Colonic mucosa (tissue), 4 donors: ENCODE measurements around the gene ADGRF4. TPM values are rescaled to one million over a fixed set of nuclear protein-coding genes. Genes with fewer than 3 reads are reported as not detected.
A peak's percentile ranks its signal among the peaks of the same experiment; 100 is the strongest.

ENCODE experiments used
- DNase-seq: peaks from one replicate; pipeline ENCODE4 v3.0.0-alpha.2; 2020
- H3K27ac ChIP-seq: fragments of 200-600 bp; one replicate; pipeline ENCODE4 v1.8.0; 2021
- H3K27me3 ChIP-seq: fragments of 200-600 bp; one replicate; pipeline ENCODE4 v1.8.0; 2021
- H3K36me3 ChIP-seq: fragments of 200-600 bp; one replicate; pipeline ENCODE4 v1.8.0; 2021
- H3K4me1 ChIP-seq: fragments of 200-600 bp; one replicate; pipeline ENCODE4 v1.8.0; 2021; ENCODE audit warnings: mild to moderate bottlenecking
- H3K4me3 ChIP-seq: fragments of 200-600 bp; one replicate; pipeline ENCODE4 v1.8.0; 2021
- H3K9ac ChIP-seq, 2 donors: one replicate each; pipeline ENCODE4 v1.7.0; 2013; ENCODE audit warnings: control low read depth in 2 of 2, low read depth in 2 of 2, low read length in 2 of 2
- H3K9me3 ChIP-seq: fragments of 200-600 bp; one replicate; pipeline ENCODE4 v1.8.0; 2021
- intact Hi-C: fragments of 100-400 bp; cut with DNase I; formaldehyde crosslinking; loops from one replicate; pipeline ENCODE4 v1.14.1; 2022
- total RNA-seq, 2 donors: library from RNA; stranded (reverse); fragmentation: NEBNext Ultra II Directional in 1 of 2; extraction: Animal tissue kit (Norgen Biotek cat#: 25700) in 1 of 2; gene quantifications; one replicate each; pipeline ENCODE4 v1.2.1, GENCODE V29; 2021
- TF ChIP-seq, protein P1 (sequence below): fragments of 200-600 bp; IDR thresholded peaks from one replicate; pipeline ENCODE4 v1.8.0; 2022; ENCODE audit warnings: antibody characterized with exemption, mild to moderate bottlenecking
- donor health status: healthy.
- donor health status: DM: no; HTN: no; CAD: no.
- donor health status: DM: no; HTN: no; CAD: no.

The ADGRF4 gene, protein sequence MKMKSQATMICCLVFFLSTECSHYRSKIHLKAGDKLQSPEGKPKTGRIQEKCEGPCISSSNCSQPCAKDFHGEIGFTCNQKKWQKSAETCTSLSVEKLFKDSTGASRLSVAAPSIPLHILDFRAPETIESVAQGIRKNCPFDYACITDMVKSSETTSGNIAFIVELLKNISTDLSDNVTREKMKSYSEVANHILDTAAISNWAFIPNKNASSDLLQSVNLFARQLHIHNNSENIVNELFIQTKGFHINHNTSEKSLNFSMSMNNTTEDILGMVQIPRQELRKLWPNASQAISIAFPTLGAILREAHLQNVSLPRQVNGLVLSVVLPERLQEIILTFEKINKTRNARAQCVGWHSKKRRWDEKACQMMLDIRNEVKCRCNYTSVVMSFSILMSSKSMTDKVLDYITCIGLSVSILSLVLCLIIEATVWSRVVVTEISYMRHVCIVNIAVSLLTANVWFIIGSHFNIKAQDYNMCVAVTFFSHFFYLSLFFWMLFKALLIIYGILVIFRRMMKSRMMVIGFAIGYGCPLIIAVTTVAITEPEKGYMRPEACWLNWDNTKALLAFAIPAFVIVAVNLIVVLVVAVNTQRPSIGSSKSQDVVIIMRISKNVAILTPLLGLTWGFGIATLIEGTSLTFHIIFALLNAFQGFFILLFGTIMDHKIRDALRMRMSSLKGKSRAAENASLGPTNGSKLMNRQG
- total RNA-seq, result 1 to 10 TPM; 1.6 to 1.9 TPM

DNA sequence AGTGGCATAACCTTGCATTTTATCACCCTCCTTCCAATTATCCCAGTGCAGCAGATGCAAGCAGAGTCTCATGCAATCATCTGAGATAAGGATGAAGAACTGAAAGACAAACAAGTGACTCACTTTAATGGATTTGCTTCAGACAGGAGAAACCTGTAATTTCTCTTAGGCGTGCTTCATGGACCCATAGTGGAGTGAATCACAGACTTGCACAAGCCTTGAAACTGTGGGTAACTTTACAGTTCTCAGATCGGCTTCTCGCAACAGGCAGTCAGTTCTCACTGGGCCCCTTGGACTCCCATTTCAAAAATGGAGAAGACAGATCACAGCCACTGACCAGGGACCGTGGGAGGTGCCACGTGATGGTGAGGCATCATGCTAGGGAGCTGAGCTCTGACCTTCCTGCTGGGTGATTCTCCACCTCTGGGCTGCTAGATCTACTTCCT, at the start of gene ADGRF4:
Gene ADGRF4, plus strand, starts transcription at position 239 of the 446 bp plus-strand sequence. CDS start 8,666 bp downstream, outside the sequence.
- Histone ChIP-seq H3K27me3 (no peaks in the 10 kb centered on the region), H3K4me1 (no peaks in the 10 kb centered on the region), H3K36me3 (no peaks in the 10 kb centered on the region), H3K9ac (no peak within 1 kb of the TSS), H3K9me3 (no peaks in the 10 kb centered on the region), H3K27ac (peak within 1 kb of the TSS; percentile 38), H3K4me3 (no peak within 1 kb of the TSS)
- peak; percentile 45 for DNase-seq
- TF ChIP-seq, protein P1, sequence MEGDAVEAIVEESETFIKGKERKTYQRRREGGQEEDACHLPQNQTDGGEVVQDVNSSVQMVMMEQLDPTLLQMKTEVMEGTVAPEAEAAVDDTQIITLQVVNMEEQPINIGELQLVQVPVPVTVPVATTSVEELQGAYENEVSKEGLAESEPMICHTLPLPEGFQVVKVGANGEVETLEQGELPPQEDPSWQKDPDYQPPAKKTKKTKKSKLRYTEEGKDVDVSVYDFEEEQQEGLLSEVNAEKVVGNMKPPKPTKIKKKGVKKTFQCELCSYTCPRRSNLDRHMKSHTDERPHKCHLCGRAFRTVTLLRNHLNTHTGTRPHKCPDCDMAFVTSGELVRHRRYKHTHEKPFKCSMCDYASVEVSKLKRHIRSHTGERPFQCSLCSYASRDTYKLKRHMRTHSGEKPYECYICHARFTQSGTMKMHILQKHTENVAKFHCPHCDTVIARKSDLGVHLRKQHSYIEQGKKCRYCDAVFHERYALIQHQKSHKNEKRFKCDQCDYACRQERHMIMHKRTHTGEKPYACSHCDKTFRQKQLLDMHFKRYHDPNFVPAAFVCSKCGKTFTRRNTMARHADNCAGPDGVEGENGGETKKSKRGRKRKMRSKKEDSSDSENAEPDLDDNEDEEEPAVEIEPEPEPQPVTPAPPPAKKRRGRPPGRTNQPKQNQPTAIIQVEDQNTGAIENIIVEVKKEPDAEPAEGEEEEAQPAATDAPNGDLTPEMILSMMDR, result no peak
- intact Hi-C loops, result no loop called here

DNA sequence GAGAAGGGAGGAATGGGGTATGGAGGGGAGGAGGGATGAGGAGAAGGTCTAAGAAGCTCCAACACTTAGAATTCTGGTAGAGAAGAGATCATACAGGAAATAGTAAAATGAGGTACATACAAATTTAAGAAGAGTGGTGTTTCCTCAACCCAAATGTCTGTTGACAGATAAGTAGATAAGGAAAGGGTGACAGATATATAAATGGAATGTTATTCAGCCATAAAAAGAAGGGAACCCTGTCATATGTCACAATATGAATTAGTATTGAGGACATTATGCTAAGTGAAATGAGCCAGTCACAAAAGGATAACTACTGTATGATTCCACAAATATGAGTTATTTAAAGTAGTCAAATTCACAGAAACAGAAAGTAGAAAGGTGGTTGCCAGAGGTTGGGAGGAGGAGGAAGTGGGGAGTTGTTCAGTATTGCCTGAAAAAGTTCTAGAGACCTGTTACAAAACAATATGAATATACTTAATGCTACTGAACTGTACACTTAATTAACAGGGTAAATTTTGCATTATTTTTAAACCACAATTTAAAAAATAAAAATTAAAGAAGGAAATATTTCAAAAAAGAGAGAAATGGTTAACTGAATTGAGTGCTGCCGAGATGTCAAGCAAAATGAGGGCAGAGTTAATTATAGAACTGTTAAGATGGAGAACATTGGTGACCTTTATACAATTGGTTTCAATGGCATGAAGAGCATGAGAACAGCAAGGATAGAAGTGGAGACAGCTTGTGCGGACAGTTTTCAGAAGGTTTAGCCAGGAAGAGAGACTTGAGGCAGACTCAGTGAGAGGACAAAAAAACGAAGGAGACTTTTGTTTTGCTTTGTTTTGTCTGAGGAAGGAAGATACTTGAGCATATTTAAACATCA, 47.6 kb upstream of the ADGRF4 start:
- intact Hi-C loops, result no loop called here
- Histone ChIP-seq H3K27ac (no peak overlapping the region), H3K27me3 (no peaks in the 10 kb centered on the region), H3K4me1 (peaks cover 4% of the 10 kb centered on the region), H3K4me3 (no peak overlapping the region), H3K9me3 (no peaks in the 10 kb centered on the region), H3K9ac (no peak overlapping the region), H3K36me3 (no peaks in the 10 kb centered on the region)
- no peak for DNase-seq
- TF ChIP-seq, protein P1, result no peak

DNA sequence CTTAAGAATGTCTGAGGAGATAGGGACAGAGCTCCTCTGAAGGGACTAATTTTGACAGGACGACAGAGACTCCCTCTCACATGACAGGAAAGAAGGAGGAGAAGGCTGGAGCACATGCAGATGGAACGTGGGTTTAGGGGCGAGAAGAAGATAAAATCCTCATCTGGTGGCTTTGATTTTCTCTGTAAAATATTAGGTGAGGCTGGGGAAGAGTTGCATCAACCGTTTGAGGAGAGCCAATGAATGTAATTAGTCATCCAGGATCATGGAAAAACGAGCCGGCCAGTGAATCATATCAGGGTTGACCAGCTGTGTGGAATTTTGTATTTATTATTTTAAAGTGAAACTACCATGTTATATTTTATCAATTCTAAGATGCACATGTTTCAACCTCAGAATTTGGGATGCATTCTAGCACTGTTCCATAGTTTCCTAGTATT, 46.9 kb upstream of the ADGRF4 start:
- TF ChIP-seq, protein P1, result no peak
- Histone ChIP-seq H3K27ac (no peak overlapping the region), H3K4me3 (no peak overlapping the region), H3K9me3 (no peaks in the 10 kb centered on the region), H3K9ac (no peak overlapping the region), H3K27me3 (no peaks in the 10 kb centered on the region), H3K4me1 (peaks cover 4% of the 10 kb centered on the region), H3K36me3 (no peaks in the 10 kb centered on the region)
- intact Hi-C loops, result no loop called here
- DNase-seq, result no peak

DNA sequence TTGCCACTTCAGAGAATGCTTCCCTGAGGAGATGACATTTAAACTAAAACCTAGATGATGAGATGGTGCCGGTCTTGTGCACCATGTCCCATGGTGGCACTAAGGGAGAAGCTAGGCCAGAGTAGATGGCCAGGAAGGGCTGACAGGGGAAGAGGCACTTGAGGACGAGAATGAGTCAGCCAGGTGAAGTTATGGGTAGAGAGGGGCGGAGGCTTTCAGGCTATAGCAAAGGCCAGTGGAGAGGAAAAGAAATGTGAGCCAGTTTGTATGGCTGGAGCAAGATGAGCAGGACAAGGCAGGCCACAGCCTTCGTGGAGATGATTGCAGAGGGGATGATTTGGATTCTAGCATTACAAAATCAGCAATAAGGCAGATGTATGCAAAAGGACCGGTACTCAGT, 44.7 kb upstream of the ADGRF4 start:
- Histone ChIP-seq H3K4me3 (no peak overlapping the region), H3K27ac (no peak overlapping the region), H3K9ac (no peak overlapping the region), H3K9me3 (no peaks in the 10 kb centered on the region), H3K27me3 (no peaks in the 10 kb centered on the region), H3K4me1 (no peaks in the 10 kb centered on the region), H3K36me3 (no peaks in the 10 kb centered on the region)
- TF ChIP-seq, protein P1, result no peak
- DNase-seq, result peak; percentile 53
- intact Hi-C loops, result no loop called here

DNA sequence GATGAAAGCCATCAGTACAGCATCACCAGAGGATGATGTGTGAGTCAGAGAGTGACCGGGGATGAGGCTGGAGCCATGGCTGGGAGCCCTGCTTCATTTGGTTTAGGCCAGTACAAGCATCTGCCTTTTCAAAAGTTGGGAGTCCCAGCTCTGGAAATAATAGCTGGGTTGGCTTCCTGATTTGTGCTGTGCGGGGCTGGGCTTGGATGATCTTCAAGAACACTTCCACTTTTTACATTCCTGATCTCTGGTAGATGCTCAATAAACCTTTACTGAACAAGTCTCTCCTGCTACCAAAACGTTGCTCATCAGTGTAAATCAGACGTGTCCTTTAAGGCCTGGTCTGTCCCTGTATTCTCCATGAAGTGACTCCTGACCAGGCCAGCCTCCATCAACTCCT, 44.1 kb upstream of the ADGRF4 start:
- H3K27ac ChIP-seq, result no peak overlapping the region
- DNase-seq, result no peak
- intact Hi-C loops, result no loop called here

More for the DNA sequence above, 44.1 kb upstream of the ADGRF4 start:
- no peaks in the 10 kb centered on the region for H3K9me3 ChIP-seq
- H3K4me1 ChIP-seq, result no peaks in the 10 kb centered on the region
- no peaks in the 10 kb centered on the region for H3K36me3 ChIP-seq
- H3K9ac ChIP-seq, result no peak overlapping the region
- no peak overlapping the region for H3K4me3 ChIP-seq
- no peaks in the 10 kb centered on the region for H3K27me3 ChIP-seq
- TF ChIP-seq, protein P1, result no peak
